NCI-H524 (cell line): Measurements from ENCODE around the gene GUCY2D.
"Not testable (repeated sequence)": the region's sequence is repeated elsewhere in the genome, so short reads cannot be mapped to it uniquely, and the experiment has no call there.

ENCODE experiments used
- DNase-seq, 2 experiments: peaks; one replicate each; lab custom pipeline; 2025; lab: John Stamatoyannopoulos, UW

Gene GUCY2D

DNA sequence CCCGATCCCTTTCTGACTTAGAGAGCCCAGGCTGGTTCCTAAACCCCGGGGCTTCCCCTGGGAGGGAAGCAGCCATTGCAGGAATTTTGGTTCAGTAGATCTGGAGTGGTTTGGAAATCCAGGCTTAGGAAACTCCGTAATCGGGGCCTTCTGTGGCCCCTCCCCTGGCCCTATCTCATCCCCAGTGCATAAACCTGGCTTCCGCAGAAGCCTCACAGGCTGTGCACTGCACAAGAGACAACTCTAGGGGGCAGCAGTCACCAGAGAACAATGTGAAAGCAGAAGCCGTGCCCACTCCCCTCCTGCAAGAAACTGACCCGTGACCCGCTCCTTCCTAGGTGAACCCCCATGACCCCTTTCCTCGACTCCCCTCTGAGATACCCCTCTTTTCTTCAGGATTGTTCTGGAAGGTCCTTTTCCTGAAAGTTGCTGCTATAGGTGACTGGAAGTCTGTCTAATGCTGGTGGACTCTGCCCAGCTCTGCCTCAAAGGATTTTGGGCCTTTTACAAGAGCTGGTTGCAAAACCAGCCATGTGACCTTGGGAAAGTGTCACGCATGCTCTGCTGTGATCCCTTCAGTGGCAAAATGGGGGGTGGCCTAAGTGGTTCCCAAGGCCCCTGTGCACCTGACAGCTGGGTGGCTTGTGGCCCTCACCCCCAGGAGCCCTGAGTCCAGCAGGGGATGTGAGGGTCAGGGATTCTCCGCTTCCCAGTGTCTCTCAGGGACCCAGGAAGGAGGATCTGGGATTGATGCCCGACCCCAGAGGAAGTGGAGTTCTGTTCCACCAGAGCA is 14.4 kb downstream of the GUCY2D start:
- DNase-seq = peak in 1 of 2 experiments; percentile 8

DNA sequence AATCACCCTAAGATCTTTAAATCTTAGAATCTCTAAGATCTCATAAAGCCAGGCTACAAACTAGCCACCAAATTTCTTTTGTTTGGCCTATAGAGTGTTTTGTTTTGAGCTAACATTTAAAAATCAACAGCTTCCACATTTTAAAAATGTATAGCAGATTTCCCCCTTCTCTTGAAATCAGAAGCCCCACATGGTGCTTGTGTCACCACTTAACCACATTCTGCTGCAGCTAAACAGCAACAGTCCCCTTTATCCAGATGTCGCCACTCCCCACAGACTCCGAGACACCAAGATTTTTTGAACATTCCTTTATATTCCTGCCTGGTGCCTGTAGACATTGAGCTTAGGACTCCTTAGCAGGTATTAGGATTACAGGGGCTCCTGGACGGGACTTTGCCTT is 16.0 kb downstream of the GUCY2D start:
- peak in 1 of 2 experiments; percentile 6 for DNase-seq

DNA sequence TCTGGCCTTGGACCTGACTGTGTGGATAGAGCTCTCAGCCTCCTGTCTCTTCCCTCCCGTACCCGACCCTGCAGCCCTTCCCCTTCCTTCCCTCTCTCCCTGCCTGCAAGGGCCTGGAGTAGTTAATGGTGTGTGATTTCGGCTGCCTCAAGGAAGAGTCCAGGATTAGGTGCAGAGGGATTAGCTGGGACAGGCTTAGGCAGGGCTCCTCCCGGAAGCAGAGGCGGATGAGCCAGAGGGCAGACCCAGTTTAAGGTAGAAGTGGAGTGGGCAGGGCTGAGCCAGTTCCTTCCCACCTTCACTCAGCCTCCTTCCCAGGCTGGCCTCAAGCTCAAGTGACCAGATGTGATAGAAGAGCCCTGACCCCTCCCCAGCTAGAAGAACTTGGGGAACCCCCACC is 16.8 kb downstream of the GUCY2D start:
- DNase-seq = peak in 1 of 2 experiments; percentile 40

DNA sequence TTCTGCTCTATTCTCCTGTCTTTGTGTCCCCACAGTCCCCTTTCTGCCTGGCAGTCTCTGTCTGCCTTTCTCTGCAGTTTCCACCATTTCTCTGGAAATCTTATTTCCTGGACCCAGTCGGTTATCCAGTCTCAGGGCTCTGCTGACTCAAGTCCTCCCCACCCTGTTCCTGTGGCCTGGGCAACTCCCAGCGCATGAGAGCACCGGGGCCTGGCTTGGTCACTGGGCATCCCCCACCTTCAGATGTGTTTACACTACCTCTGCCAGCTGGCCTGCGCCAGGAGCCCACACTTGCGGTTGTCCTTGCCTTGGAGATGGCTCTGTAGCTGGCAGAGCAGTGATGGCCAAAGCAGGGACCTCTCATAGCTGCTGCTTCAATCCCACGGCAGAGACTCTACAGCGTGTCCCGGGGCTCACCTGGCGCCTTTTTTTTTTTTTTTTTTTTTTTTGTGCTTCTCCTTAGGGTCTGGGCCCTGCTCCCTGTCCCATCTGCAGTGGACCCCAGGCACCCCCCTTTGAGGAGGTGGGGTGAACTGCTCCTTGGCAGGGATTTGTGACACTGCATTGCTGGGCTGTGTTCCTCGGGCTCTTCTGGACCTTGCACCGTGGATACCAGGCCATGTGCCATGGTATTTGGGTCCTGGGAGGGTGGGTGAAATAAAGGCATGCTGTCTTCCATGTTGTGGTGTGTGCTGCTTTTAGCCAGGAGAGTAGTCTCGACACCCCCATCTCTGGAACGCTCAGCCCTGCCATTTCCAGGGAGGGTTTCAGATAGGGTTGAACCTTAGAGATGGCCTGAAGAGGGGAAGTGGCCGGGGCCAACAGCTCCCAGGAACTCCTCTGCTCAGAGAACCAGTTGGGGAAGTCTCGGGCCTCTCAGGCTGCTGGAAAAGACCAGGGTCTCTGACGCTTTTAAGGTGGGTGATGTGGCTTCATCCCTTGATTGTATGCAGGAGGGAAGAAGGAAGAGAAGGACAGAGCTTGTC is 17.5 kb downstream of the GUCY2D start:
- no peak for DNase-seq

DNA sequence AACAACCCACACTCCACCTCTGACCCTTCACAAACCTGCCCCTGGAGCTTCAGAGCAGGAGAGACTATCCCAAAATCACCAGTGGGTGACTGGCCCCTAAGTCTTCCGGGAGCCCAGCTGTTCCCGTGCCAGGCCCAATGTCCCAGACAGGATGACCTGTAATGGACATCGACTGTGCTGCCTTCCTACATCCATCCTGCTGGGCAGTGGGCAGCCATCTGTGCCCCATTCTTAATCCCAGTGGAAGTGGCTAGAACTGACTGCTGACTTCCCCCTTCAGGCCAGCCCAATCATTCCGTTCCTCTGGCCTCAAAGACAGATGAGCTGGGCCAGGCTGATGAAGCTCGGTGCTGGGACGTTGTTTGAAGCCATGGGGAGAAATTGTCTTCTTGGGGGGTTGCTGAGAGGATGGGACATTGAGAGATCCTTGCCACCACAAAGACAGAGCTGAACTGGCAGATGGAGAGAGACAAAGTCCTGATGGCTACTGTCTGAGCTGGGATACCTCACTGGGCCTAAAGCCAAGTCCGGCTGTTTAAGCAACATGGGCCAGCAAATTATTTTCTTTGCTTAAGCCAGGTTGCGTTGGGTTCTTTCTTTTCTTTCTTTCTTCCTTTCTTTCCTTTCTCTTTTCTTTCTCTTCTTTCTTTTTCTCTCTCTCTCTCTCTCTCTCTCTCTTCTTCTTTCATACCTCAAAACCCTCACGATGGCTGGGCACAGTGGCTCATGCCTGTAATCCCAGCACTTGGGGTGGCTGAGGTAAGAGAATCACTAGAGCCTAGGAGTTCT is 18.6 kb downstream of the GUCY2D start:
- DNase-seq = no peak

DNA sequence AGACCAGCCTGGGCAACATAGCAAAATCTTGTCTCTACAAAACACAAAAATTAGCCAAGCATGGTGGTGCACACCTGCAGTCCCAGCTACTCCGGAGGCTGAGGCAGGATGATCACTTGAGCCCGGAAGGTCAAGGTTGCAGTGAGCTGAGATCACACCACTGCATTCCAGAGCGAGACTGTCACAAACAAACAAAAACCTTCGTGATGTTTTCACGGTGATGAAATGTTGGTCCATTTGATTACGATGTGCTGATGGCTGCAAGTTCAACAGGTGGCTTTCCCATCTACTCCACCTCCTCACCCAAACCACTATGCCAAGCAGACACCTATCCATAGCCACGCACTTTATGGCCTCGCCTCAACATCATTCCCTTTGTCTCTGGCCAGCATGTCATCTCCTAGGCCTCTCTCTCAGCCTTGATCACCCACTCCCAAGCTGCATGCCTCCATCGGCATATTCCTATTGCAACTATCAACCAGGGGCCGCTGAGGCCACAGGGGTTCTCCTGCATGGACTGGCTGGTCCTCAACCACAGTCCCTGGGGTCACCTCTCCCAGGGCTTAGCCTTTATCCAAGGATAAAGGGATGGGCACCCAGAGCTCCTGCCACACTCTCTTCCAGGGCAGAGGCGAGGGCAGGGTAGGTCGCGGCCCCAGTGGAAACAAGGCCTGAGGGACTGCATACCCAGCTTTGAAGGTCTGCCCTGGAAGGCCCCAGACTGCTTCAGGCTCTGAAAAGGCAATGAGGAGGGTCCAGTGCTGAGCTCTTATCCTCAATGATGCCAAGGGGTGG is 19.3 kb downstream of the GUCY2D start:
- no peak for DNase-seq

DNA sequence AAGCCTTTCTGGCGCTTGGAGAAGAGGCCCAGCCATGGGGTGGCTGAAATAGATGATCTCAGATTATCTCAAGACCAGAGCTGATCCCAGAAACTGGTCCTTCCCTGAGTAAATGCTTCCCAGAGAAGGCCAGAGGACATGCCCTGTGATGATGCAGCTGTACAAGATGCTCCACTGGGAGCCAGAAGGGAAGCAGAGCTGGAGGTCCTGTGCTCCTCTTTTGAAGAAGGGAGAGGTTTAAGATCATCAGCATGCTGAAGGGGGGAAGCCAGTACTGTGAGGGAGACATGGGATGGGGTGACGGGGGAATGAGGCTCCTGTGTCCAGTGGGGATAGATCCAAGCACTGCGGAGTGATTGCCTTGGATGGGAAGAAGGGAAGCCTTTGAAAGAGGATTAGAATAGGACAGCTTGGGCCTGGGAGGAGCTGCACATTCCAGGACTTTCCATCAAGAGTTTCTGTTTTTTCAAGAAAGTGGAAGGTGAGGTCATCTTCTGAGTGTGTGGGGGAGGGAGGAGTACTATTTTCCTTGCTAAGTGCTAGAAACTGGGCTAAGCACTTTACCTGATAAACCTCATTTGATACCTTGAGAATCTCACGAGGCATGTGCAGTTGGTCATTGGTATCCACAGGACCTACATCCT is 20.1 kb downstream of the GUCY2D start:
- no peak for DNase-seq

DNA sequence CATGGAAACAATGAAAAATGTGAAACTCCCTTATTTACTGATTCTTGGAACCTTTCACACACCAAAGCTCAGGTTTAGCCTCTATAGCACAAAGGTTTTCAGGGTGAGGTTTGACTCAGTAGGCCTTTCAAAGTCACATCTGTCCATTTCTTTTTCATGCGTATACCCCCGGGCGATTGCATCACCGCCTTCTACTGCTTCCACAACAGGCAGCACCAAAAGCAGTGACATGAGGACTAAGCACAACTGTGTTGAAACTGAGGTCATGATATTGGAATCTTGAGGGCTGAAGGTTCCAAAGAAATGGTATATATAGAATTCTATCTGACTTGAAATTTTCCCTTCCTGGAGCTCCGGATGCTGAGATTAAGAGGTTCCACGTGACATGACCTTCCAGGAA is 21.7 kb downstream of the GUCY2D start:
- not testable (repeated sequence) for DNase-seq

DNA sequence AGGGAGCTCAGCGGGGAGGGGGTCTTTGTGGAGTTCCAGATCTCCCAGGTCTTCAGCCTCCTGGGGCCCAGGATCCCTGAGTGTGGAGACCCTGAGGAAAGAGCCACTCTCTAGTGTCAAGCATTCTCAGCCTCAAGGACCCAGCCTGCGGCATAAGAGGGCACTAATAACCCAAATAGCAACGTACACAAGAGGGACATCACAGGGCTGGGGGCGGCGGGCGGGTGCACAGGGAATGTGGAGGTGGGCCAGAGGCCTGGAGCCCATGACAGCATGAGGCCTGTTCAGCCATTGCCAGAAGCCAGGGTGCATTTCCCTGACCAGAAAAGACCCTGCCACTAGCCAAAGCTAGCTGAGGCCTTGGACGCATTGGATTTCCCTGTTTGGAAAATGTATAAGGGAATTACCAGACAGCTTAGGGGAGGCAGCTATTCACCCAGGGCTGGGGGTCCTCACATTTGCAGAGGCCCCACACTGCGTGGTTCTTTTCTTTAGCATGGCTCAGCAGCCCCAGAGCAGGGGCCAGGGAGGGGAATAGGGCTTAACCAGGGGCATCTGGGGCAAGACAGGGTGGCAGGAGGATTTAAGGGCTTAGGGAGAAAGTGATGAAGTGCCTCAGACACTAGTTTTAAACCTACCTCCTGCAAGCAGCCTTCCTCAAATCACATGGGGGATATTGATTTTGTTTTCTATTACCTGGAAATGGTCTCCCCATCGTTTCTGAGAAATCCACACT is 22.9 kb downstream of the GUCY2D start:
- no peak for DNase-seq

DNA sequence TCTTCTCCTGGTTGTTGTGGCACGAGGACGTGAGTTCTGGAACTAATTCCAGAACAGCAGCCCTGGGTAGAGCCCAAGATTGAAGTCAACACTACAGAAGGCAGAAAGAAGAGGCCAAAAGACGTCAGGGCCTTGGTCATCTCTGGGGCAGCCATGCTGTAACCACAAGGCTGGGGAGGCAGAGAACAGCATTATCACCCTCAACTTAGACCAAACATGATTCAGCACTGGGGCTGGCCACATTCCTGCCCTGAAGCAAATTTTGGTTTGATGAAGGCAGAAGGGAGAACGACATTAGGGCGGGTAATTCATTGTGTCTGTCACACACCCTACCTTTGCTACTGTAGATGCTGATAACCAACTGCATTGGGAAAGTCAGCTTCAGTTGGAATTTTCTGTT is 26.7 kb downstream of the GUCY2D start:
- no peak for DNase-seq

DNA sequence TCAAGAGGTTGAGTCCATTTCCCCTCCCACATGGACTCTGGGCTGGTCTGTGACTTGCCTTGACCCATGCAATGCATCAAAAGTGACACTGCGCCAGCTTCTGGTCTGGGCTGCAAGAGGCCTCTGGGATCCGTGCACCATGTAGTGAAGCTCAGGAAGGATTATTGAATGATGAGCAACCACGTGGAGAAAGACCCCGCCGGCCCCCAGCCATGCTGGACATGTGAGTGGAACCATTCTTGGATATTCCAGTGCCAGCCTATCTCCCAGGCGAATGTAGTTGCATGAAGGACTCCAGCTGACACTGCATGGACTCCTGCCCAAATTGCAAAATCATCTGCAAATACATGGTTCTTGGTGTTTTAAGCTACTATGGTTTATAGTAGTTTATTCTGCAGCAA is 28.8 kb downstream of the GUCY2D start:
- DNase-seq = no peak

DNA sequence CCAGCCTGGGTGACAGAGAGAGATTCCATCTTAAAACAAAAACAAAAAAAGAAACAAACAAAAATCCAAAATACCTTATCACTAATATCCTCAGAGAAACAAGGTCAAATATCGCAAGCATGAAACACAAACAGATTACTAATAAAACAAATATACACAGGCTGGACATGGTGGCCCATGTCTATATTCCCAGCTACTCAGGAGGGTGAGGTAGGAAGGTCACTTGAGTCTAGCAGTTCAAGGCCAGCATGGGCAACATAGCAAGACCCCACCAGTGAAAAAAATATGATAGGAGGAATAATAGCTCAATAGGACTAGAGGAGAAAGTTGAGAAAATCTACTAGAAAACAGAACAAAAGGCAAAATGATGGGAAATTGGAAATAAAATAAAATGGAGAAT is 29.5 kb downstream of the GUCY2D start:
- no peak for DNase-seq

DNA sequence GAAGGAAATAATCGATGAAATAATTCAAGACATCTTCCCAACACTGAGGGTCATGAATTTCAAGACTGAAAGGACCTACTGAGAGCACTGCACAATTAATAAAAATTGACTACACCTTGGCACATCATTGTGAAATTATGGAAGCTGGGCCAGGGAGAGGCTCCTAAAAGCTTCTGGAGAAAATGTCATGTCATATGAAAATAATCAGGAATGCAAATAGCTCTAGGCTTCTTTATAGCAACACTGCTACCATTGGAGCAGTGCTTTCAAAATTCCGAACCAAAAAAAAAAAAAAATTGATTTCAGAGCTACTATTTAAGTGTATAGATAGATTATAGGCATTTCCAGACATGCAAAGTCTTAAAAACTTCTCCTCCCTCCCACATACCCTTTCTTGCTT is 30.0 kb downstream of the GUCY2D start:
- no peak for DNase-seq

DNA sequence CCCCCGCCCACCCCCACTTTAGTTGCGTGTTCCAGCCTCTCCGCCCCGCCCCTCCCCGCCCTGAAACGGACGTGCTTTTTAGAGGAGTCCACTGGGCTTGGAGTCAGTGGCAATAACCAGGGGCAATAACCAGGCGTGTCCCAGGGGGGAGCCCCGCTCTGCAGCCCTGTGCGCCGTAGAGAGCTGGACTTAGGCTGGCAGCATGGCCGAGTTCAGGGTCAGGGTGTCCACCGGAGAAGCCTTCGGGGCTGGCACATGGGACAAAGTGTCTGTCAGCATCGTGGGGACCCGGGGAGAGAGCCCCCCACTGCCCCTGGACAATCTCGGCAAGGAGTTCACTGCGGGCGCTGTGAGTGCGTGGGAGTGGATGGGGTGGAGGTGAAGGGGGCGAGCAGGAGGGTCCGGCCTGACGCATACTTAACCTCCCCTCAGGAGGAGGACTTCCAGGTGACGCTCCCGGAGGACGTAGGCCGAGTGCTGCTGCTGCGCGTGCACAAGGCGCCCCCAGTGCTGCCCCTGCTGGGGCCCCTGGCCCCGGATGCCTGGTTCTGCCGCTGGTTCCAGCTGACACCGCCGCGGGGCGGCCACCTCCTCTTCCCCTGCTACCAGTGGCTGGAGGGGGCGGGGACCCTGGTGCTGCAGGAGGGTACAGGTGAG is 36.7 kb downstream of the GUCY2D start, which contains the start of gene ALOX15B:
TSS of gene ALOX15B (plus strand) at position 106 of the 657 bp plus-strand sequence. CDS start at position 203, 97 bp downstream.
- no peak for DNase-seq

DNA sequence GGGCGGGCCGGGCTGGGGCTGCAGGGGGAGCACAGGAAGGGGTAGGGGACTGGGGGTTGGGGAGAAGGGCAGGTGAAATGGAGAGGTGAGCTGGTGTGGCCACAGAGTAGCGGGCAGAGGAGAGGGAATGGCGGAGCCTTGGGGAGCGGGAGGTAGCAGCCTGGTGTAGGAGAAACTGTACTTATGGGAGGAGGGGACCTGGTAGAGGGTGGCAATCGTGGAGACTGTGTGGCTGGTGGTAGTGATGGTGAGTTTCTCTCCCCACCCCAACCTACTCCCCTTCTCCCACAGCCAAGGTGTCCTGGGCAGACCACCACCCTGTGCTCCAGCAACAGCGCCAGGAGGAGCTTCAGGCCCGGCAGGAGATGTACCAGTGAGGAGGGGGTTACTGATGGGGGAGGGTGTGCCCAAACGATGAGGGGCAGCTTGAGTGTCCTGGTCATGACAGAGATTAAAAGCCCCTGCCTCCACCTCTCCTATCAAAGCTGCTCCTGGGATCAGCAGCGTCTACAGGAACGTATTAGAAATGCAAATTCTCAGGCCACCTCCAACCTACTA is 37.3 kb downstream of the GUCY2D start:
- DNase-seq = no peak

DNA sequence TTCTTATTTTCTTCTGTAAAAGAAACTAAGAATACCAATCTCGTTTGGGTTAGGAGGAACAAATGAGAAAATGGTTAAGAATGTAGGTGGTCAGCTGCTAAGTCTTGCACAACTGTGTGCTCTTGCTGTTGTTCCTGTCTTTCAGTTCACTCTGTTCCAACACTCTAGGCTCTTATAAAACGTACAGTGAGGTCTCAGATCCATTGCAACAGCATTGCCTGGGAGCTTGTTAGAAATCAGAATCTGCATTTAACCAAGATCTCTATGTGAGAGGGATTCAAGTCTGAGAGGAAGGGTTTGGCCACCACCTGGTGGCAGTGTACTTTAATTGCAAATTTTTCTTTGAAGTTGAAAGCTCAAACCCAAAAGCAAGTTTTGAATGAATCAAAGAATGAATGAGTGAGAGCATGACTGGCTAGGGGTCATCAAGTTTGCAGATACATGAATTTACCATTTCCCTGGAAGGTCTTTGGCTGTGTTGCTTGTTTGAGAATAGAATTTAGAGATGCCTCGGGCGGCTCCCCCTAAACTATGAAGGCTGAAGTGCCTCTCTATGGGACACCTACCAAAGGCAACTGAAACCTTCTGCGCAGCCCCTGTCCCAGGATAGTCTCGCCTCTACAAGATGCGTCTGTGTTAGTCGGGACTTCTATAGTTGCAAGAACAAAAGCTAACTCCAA is 39.0 kb downstream of the GUCY2D start:
- peak in 1 of 2 experiments; percentile 27 for DNase-seq

DNA sequence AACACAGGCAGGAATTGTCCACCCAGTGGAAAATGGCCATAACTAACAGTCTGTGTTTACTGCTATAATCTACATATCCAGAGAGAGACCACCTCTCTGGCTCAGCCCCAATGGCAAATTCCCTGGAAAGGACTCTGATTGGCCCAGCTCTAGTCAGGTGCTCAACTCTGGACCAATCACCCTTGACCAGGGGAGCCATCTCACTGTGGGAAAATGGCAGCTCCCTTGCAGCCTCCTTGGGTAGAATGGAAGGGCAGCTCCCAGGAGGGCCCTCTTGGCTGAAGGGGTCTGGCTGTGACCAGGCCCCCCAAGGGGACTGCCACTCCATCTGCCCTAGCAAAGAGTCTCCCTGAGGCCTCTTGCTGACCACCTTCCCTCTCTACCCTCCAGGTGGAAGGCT is 39.6 kb downstream of the GUCY2D start:
- DNase-seq = no peak
